HUES64 (cell line): ENCODE results near the gene GSN.

ENCODE experiments used
- H3K27ac ChIP-seq: 2 replicates; pipeline ENCODE4 v1.7.0; 2013; ENCODE audit warnings: low read depth, low read length, inconsistent platforms
- H3K27me3 ChIP-seq: 2 replicates; pipeline ENCODE4 v1.6.1; 2013; ENCODE audit warnings: mild to moderate bottlenecking, low read length; ENCODE audit not compliant: insufficient read depth
- H3K36me3 ChIP-seq: 2 replicates; pipeline ENCODE4 v1.6.1; 2013; ENCODE audit warnings: mild to moderate bottlenecking, low read length; ENCODE audit not compliant: insufficient read depth
- H3K4me1 ChIP-seq: 2 replicates; pipeline ENCODE4 v1.6.1; 2013; ENCODE audit warnings: mild to moderate bottlenecking, low read length, moderate library complexity; ENCODE audit not compliant: insufficient read depth
- H3K4me3 ChIP-seq: 2 replicates; pipeline ENCODE4 v1.5.1; 2013; ENCODE audit warnings: mild to moderate bottlenecking, low read length, moderate library complexity
- H3K9ac ChIP-seq: 2 replicates; pipeline ENCODE4 v1.6.1; 2013; ENCODE audit warnings: mild to moderate bottlenecking, low read depth, low read length
- H3K9me3 ChIP-seq: 2 replicates; pipeline ENCODE4 v1.6.1; 2013; ENCODE audit warnings: low read depth, low read length; ENCODE audit not compliant: insufficient read depth
- WGBS: fragments of 150-250, 120-280 bp; methylation state at CpG from one replicate; pipeline ENCODE4 v1.1.7; 2013; ENCODE audit warnings: missing lambda C conversion rate; 5-methylcytosine and 5-hydroxymethylcytosine counted together

The GSN gene

GRCh38 chr9:121321016-121321503, 53.1 kb downstream of the GSN start:
- Histone ChIP-seq H3K36me3 (peaks cover 13% of the 10 kb centered on the region; the same call in 1 of the 2 replicates), H3K4me3 (no peak overlapping the region), H3K27me3 (no peaks in the 10 kb centered on the region), H3K4me1 (no peaks in the 10 kb centered on the region), H3K9me3 (no peaks in the 10 kb centered on the region), H3K27ac (no peak overlapping the region), H3K9ac (no peak overlapping the region)
- 95% methylated on average over 10 of the region's 10 CpGs for WGBS

GRCh38 chr9:121322037-121322736, 54.2 kb downstream of the GSN start:
- Histone ChIP-seq H3K4me1 (no peaks in the 10 kb centered on the region), H3K36me3 (peaks cover 13% of the 10 kb centered on the region; the same call in 1 of the 2 replicates), H3K9me3 (no peaks in the 10 kb centered on the region), H3K27ac (no peak overlapping the region), H3K27me3 (no peaks in the 10 kb centered on the region), H3K9ac (no peak overlapping the region), H3K4me3 (no peak overlapping the region)
- WGBS: 96% methylated on average over 4 of the region's 5 CpGs

- no peaks in the 10 kb centered on the region for H3K4me1 ChIP-seq
- peaks cover 13% of the 10 kb centered on the region; the same call in 1 of the 2 replicates for H3K36me3 ChIP-seq
- H3K27ac ChIP-seq: no peak overlapping the region
- H3K4me3 ChIP-seq: no peak overlapping the region
- H3K27me3 ChIP-seq: no peaks in the 10 kb centered on the region
- WGBS: 93% methylated on average over 9 of the region's 10 CpGs
- no peaks in the 10 kb centered on the region for H3K9me3 ChIP-seq
- no peak overlapping the region for H3K9ac ChIP-seq
Observed at GRCh38 chr9:121322737-121323448, 54.9 kb downstream of the GSN start.

- H3K4me1 ChIP-seq: no peaks in the 10 kb centered on the region
Observed at GRCh38 chr9:121323449-121324151, 55.6 kb downstream of the GSN start.

GRCh38 chr9:121324316-121324715, 56.4 kb downstream of the GSN start:
- H3K9me3 ChIP-seq: no peaks in the 10 kb centered on the region
- no peak overlapping the region for H3K9ac ChIP-seq
- no peaks in the 10 kb centered on the region for H3K4me1 ChIP-seq
- no peak overlapping the region for H3K4me3 ChIP-seq
- no peak overlapping the region for H3K27ac ChIP-seq
- H3K36me3 ChIP-seq: peaks cover 17% of the 10 kb centered on the region; the same call in 1 of the 2 replicates
- H3K27me3 ChIP-seq: no peaks in the 10 kb centered on the region
- WGBS: 95% methylated on average over 4 of the region's 5 CpGs

More at GRCh38 chr9:121323449-121324151, 55.6 kb downstream of the GSN start:
- H3K9ac ChIP-seq: no peak overlapping the region
- no peak overlapping the region for H3K4me3 ChIP-seq
- 96% methylated on average over 10 of the region's 10 CpGs for WGBS
- peaks cover 13% of the 10 kb centered on the region; the same call in 1 of the 2 replicates for H3K36me3 ChIP-seq
- no peak overlapping the region for H3K27ac ChIP-seq
- no peaks in the 10 kb centered on the region for H3K27me3 ChIP-seq
- no peaks in the 10 kb centered on the region for H3K9me3 ChIP-seq

GRCh38 chr9:121324755-121325154, 56.8 kb downstream of the GSN start:
- Histone ChIP-seq H3K27ac (no peak overlapping the region), H3K9ac (no peak overlapping the region), H3K36me3 (peaks cover 19% of the 10 kb centered on the region), H3K4me3 (no peak overlapping the region), H3K9me3 (no peaks in the 10 kb centered on the region), H3K27me3 (no peaks in the 10 kb centered on the region), H3K4me1 (no peaks in the 10 kb centered on the region)
- WGBS: 84% methylated on average over 2 of the region's 2 CpGs

- Histone ChIP-seq H3K9me3 (no peaks in the 10 kb centered on the region), H3K4me1 (no peaks in the 10 kb centered on the region), H3K36me3 (peaks cover 22% of the 10 kb centered on the region), H3K27me3 (no peaks in the 10 kb centered on the region), H3K27ac (no peak overlapping the region), H3K4me3 (no peak overlapping the region), H3K9ac (no peak overlapping the region)
- 96% methylated on average over 7 of the region's 7 CpGs for WGBS
Observed at GRCh38 chr9:121325387-121325786, 57.4 kb downstream of the GSN start.

GRCh38 chr9:121326130-121326838, 58.3 kb downstream of the GSN start:
- H3K9me3 ChIP-seq: no peaks in the 10 kb centered on the region
- H3K4me1 ChIP-seq: no peaks in the 10 kb centered on the region
- H3K4me3 ChIP-seq: no peak overlapping the region
- peaks cover 17% of the 10 kb centered on the region for H3K36me3 ChIP-seq
- no peak overlapping the region for H3K9ac ChIP-seq
- H3K27me3 ChIP-seq: no peaks in the 10 kb centered on the region
- 92% methylated on average over 19 of the region's 19 CpGs for WGBS
- H3K27ac ChIP-seq: no peak overlapping the region

- Histone ChIP-seq H3K27me3 (no peaks in the 10 kb centered on the region), H3K27ac (no peak overlapping the region), H3K9ac (no peak overlapping the region), H3K36me3 (peaks cover 15% of the 10 kb centered on the region), H3K9me3 (no peaks in the 10 kb centered on the region), H3K4me3 (no peak overlapping the region), H3K4me1 (no peaks in the 10 kb centered on the region)
- WGBS: 93% methylated on average over 11 of the region's 11 CpGs
Observed at GRCh38 chr9:121326901-121327613, 59.1 kb downstream of the GSN start.

- H3K4me3 ChIP-seq: no peak overlapping the region
- H3K36me3 ChIP-seq: peaks cover 13% of the 10 kb centered on the region
- H3K27me3 ChIP-seq: no peaks in the 10 kb centered on the region
- no peaks in the 10 kb centered on the region for H3K9me3 ChIP-seq
- H3K4me1 ChIP-seq: no peaks in the 10 kb centered on the region
- H3K27ac ChIP-seq: no peak overlapping the region
- WGBS: 84% methylated on average over 8 of the region's 8 CpGs
- no peak overlapping the region for H3K9ac ChIP-seq
Observed at GRCh38 chr9:121328476-121328875, 60.5 kb downstream of the GSN start.
